Measurements from ENCODE around the gene SCG3.

Gene SCG3

DNA sequence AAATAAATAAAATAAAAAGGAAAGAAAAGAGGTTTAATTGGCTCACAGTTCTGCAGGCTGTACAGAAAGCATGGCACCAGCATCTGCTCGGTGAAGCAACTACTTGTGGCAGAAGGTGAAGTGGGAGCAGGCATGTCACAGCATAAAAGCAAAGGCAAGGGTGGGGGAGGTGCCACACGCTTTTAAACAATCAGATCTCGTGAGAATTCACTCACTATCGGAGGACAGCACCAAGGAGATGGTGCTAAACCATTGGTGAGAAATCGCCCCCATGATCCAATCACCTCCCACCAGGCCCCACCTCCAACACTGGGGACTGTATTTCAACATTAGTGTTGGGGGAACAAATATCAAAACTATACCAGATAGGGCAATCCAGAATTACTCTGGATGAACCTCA lies 15.3 kb downstream of the SCG3 start:
- no peaks in the 10 kb centered on the region for H3K36me3 ChIP-seq (ENCODE audit: insufficient read depth, low read length)
- no peak overlapping the region for H3K4me3 ChIP-seq (ENCODE audit: low read length, poor library complexity, severe bottlenecking)
- no peaks in the 10 kb centered on the region for H4K20me1 ChIP-seq (ENCODE audit: insufficient read depth, low read length, poor library complexity, severe bottlenecking)

DNA sequence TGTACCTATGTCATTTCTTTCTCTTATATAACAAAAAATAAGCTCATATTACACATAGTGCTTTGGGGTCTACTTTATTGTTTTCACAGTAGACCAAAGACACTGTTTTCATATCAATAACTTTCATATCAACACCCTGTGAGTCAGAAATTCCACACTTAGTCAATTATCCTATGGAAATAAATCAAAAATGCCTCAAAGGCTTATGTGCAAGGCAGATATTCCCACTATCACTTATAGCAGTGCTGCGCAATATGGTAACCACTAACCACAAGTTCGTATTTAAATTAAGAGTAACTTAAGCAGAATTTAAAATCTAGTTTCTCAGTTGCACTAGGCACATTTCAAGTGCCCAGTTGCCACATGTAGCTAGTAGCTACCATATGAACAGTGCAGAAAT lies 15.9 kb downstream of the SCG3 start:
- no peak overlapping the region for H3K4me3 ChIP-seq (ENCODE audit: low read length, poor library complexity, severe bottlenecking)
- no peak overlapping the region for H2AFZ ChIP-seq (ENCODE audit: low read length)
- no peaks in the 10 kb centered on the region for H3F3A ChIP-seq (ENCODE audit: low read depth)
- H3K9me2 ChIP-seq (replicated peaks; ENCODE audit: low read depth, low read length): no peaks in the 10 kb centered on the region
- H3K36me3 ChIP-seq (ENCODE audit: insufficient read depth, low read length): no peaks in the 10 kb centered on the region
- H3K4me2 ChIP-seq (ENCODE audit: low read depth, low read length, poor library complexity, severe bottlenecking): no peak overlapping the region
- no peak for TF ChIP-seq EZH2phosphoT487 (IDR thresholded peaks at IDR 0.05; ENCODE audit: borderline replicate concordance)
- TF ChIP-seq, protein P1, sequence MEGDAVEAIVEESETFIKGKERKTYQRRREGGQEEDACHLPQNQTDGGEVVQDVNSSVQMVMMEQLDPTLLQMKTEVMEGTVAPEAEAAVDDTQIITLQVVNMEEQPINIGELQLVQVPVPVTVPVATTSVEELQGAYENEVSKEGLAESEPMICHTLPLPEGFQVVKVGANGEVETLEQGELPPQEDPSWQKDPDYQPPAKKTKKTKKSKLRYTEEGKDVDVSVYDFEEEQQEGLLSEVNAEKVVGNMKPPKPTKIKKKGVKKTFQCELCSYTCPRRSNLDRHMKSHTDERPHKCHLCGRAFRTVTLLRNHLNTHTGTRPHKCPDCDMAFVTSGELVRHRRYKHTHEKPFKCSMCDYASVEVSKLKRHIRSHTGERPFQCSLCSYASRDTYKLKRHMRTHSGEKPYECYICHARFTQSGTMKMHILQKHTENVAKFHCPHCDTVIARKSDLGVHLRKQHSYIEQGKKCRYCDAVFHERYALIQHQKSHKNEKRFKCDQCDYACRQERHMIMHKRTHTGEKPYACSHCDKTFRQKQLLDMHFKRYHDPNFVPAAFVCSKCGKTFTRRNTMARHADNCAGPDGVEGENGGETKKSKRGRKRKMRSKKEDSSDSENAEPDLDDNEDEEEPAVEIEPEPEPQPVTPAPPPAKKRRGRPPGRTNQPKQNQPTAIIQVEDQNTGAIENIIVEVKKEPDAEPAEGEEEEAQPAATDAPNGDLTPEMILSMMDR (conservative IDR thresholded peaks at IDR 0.05; ENCODE audit: low read length): no peak
- no peaks in the 10 kb centered on the region for H3K27me3 ChIP-seq (ENCODE audit: insufficient read depth, low read length, poor library complexity, severe bottlenecking)
- no peaks in the 10 kb centered on the region for H3K79me2 ChIP-seq (ENCODE audit: insufficient read depth, low read length)
- H3K9ac ChIP-seq (ENCODE audit: low read depth, low read length, poor library complexity, severe bottlenecking): no peak overlapping the region
- H3K4me1 ChIP-seq (ENCODE audit: insufficient read depth, low read length, poor library complexity, severe bottlenecking): no peaks in the 10 kb centered on the region
- no peaks in the 10 kb centered on the region for H3K9me3 ChIP-seq (ENCODE audit: insufficient read depth, low read depth, low read length)
- no peaks in the 10 kb centered on the region for H4K20me1 ChIP-seq (ENCODE audit: insufficient read depth, low read length, poor library complexity, severe bottlenecking)

More for the DNA sequence above, 15.3 kb downstream of the SCG3 start:
- no peaks in the 10 kb centered on the region for H3K9me3 ChIP-seq (ENCODE audit: insufficient read depth, low read depth, low read length)
- TF ChIP-seq EZH2phosphoT487 (IDR thresholded peaks at IDR 0.05; ENCODE audit: borderline replicate concordance): no peak
- H3K9me2 ChIP-seq (replicated peaks; ENCODE audit: low read depth, low read length): no peaks in the 10 kb centered on the region
- H3K79me2 ChIP-seq (ENCODE audit: insufficient read depth, low read length): no peaks in the 10 kb centered on the region
- no peaks in the 10 kb centered on the region for H3K27me3 ChIP-seq (ENCODE audit: insufficient read depth, low read length, poor library complexity, severe bottlenecking)
- no peak overlapping the region for H2AFZ ChIP-seq (ENCODE audit: low read length)
- H3K9ac ChIP-seq (ENCODE audit: low read depth, low read length, poor library complexity, severe bottlenecking): no peak overlapping the region
- no peak overlapping the region for H3K4me2 ChIP-seq (ENCODE audit: low read depth, low read length, poor library complexity, severe bottlenecking)
- H3F3A ChIP-seq (ENCODE audit: low read depth): no peaks in the 10 kb centered on the region
- H3K4me1 ChIP-seq (ENCODE audit: insufficient read depth, low read length, poor library complexity, severe bottlenecking): no peaks in the 10 kb centered on the region

- no peak overlapping the region for H3K9ac ChIP-seq (ENCODE audit: low read depth, low read length, poor library complexity, severe bottlenecking)
- no peak for TF ChIP-seq EZH2phosphoT487 (IDR thresholded peaks at IDR 0.05; ENCODE audit: borderline replicate concordance)
- TF ChIP-seq, protein P1 (conservative IDR thresholded peaks at IDR 0.05; ENCODE audit: low read length): no peak
Observed at GRCh38 chr15:51699373-51699772, 18.1 kb downstream of the SCG3 start.

DNA sequence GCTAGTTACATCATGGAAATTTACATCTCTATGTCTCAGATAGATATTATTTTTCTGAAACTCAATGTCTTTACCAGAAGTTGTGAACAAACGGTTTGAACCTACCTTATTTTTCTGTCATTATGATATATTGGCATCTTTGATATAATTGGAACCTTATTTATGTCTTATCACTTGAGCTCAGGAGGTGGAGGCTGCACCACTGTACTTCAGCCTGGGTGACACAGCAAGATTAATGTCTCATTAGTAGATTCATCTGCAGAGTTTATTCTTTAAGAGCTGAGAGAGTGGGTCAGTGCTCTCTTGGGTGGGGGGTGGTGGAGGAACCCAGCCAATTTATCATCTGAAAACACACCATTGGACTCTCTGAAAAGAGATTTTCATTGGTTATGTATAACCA lies 21.4 kb downstream of the SCG3 start:
- H3K4me1 ChIP-seq (ENCODE audit: insufficient read depth, low read length, poor library complexity, severe bottlenecking): no peaks in the 10 kb centered on the region
- H3K4me2 ChIP-seq (ENCODE audit: low read depth, low read length, poor library complexity, severe bottlenecking): no peak overlapping the region
- H3K4me3 ChIP-seq (ENCODE audit: low read length, poor library complexity, severe bottlenecking): no peak overlapping the region
- H2AFZ ChIP-seq (ENCODE audit: low read length): no peak overlapping the region
- TF ChIP-seq, protein P1 (conservative IDR thresholded peaks at IDR 0.05; ENCODE audit: low read length): no peak
- TF ChIP-seq EZH2phosphoT487 (IDR thresholded peaks at IDR 0.05; ENCODE audit: borderline replicate concordance): no peak
- no peaks in the 10 kb centered on the region for H4K20me1 ChIP-seq (ENCODE audit: insufficient read depth, low read length, poor library complexity, severe bottlenecking)
- H3K27me3 ChIP-seq (ENCODE audit: insufficient read depth, low read length, poor library complexity, severe bottlenecking): no peaks in the 10 kb centered on the region
- H3K36me3 ChIP-seq (ENCODE audit: insufficient read depth, low read length): no peaks in the 10 kb centered on the region
- H3K79me2 ChIP-seq (ENCODE audit: insufficient read depth, low read length): no peaks in the 10 kb centered on the region
- H3F3A ChIP-seq (ENCODE audit: low read depth): no peaks in the 10 kb centered on the region
- no peaks in the 10 kb centered on the region for H3K9me2 ChIP-seq (replicated peaks; ENCODE audit: low read depth, low read length)
- no peak overlapping the region for H3K9ac ChIP-seq (ENCODE audit: low read depth, low read length, poor library complexity, severe bottlenecking)
- H3K9me3 ChIP-seq (ENCODE audit: insufficient read depth, low read depth, low read length): no peaks in the 10 kb centered on the region

More at GRCh38 chr15:51699373-51699772, 18.1 kb downstream of the SCG3 start:
- Histone ChIP-seq H3K4me3 (ENCODE audit: low read length, poor library complexity, severe bottlenecking) (no peak overlapping the region), H3K9me3 (ENCODE audit: insufficient read depth, low read depth, low read length) (no peaks in the 10 kb centered on the region), H3K27me3 (ENCODE audit: insufficient read depth, low read length, poor library complexity, severe bottlenecking) (no peaks in the 10 kb centered on the region), H3K4me1 (ENCODE audit: insufficient read depth, low read length, poor library complexity, severe bottlenecking) (no peaks in the 10 kb centered on the region), H4K20me1 (ENCODE audit: insufficient read depth, low read length, poor library complexity, severe bottlenecking) (no peaks in the 10 kb centered on the region), H3K79me2 (ENCODE audit: insufficient read depth, low read length) (no peaks in the 10 kb centered on the region), H3K4me2 (ENCODE audit: low read depth, low read length, poor library complexity, severe bottlenecking) (no peak overlapping the region), H2AFZ (ENCODE audit: low read length) (no peak overlapping the region), H3K9me2 (replicated peaks; ENCODE audit: low read depth, low read length) (no peaks in the 10 kb centered on the region), H3F3A (ENCODE audit: low read depth) (no peaks in the 10 kb centered on the region), H3K36me3 (ENCODE audit: insufficient read depth, low read length) (no peaks in the 10 kb centered on the region)

Data from Loucy (cell line).